Endothelial cell of umbilical vein (primary cell): ENCODE measurements around the gene CTLA4. TPM values are rescaled to one million over a fixed set of nuclear protein-coding genes. Genes with fewer than 3 reads are reported as not detected.

Experiments used
- BruUV-seq: library from RNA; stranded (reverse); fragments of 400-500 nt; replicated peaks from 2 replicates; lab custom pipeline; 2021; lab: Mats Ljungman, UMichigan
- CTCF ChIA-PET: fragments of 300-600, 350-600 bp; sonication (Branson Sonifier 250); formaldehyde crosslinking; loops from one replicate; lab custom pipeline; 2021; ENCODE audit warnings: antibody characterized with exemption, inconsistent platforms; lab: Charles Lee
- POLR2A ChIA-PET: fragments of 300-600, 350-600 bp; sonication (Branson Sonifier 250); formaldehyde crosslinking; loops from one replicate; lab custom pipeline; 2021; ENCODE audit warnings: antibody characterized with exemption, inconsistent platforms; lab: Charles Lee
- DNase-seq: peaks from one replicate; pipeline ENCODE4 v3.0.0-alpha.2; 2011; ENCODE audit warnings: low read depth, low spot score
- FAIRE-seq: peaks from 2 replicates; lab custom pipeline; 2011; peaks lifted over from hg19 to GRCh38; lab: Jason Lieb, UNC
- H2AFZ ChIP-seq: 2 replicates; pipeline ENCODE4 v1.6.0; 2012; ENCODE audit warnings: low read depth, low read length, control low read depth, inconsistent platforms
- H3K27ac ChIP-seq: 2 replicates; pipeline ENCODE4 v1.5.1; 2011; ENCODE audit warnings: low read depth, mild to moderate bottlenecking, control low read depth, low read length, moderate library complexity; ENCODE audit not compliant: insufficient read depth
- H3K27me3 ChIP-seq, 2 experiments: 2 replicates each; pipeline versions ENCODE4 v1.6.0 to v1.6.1; 2011; ENCODE audit warnings: low read length in 2 of 2, mixed read lengths in 1 of 2; ENCODE audit not compliant: control insufficient read depth in 2 of 2, insufficient read depth in 2 of 2
- H3K36me3 ChIP-seq, 2 experiments: 2 replicates in 1 of 2; 3 replicates in 1 of 2; pipeline ENCODE4 v1.5.1; 2011; ENCODE audit warnings: low read length in 2 of 2, mild to moderate bottlenecking in 1 of 2, moderate library complexity in 1 of 2; ENCODE audit not compliant: control insufficient read depth in 2 of 2, insufficient read depth in 2 of 2; ENCODE audit errors: extremely low read depth in 1 of 2
- H3K4me1 ChIP-seq: 3 replicates; pipeline ENCODE4 v1.5.1; 2011; ENCODE audit warnings: mild to moderate bottlenecking, low read length; ENCODE audit not compliant: control insufficient read depth, insufficient read depth; ENCODE audit errors: extremely low read depth
- H3K4me2 ChIP-seq: 2 replicates; pipeline ENCODE4 v1.6.1; 2011; ENCODE audit warnings: low read length, control low read depth, mixed read lengths; ENCODE audit not compliant: insufficient read depth
- H3K4me3 ChIP-seq, 3 experiments: fragments of 200-600 bp in 1 of 3; sonication (generic), shearing (Covaris generic) in 1 of 3; replicated peaks in 1 of 3; 2 replicates each; pipeline ENCODE4 v1.5.1; 2011 to 2016; ENCODE audit warnings: control low read depth in 3 of 3, low read length in 3 of 3, mild to moderate bottlenecking in 2 of 3, inconsistent platforms in 1 of 3, low read depth in 1 of 3, moderate library complexity in 1 of 3; ENCODE audit not compliant: insufficient read depth in 1 of 3
- H3K79me2 ChIP-seq: 2 replicates; pipeline ENCODE4 v1.6.0; 2012; ENCODE audit warnings: low read length, inconsistent platforms; ENCODE audit not compliant: control insufficient read depth, insufficient read depth
- H3K9ac ChIP-seq: replicated peaks from 2 replicates; pipeline ENCODE3; 2011; ENCODE audit warnings: low read length, control low read depth; ENCODE audit not compliant: insufficient read depth; ENCODE audit errors: extremely low read depth
- H3K9me1 ChIP-seq: replicated peaks from 3 replicates; pipeline ENCODE4 v1.6.0; 2011; ENCODE audit warnings: mild to moderate bottlenecking, low read length; ENCODE audit not compliant: control insufficient read depth, insufficient read depth; ENCODE audit errors: extremely low read depth
- H3K9me3 ChIP-seq: replicated peaks from 2 replicates; pipeline ENCODE4 v1.5.1; 2012; ENCODE audit warnings: low read length, inconsistent platforms; ENCODE audit not compliant: control insufficient read depth, insufficient read depth
- H4K20me1 ChIP-seq: replicated peaks from 2 replicates; pipeline ENCODE3; 2011; ENCODE audit warnings: mild to moderate bottlenecking, low read length; ENCODE audit not compliant: control insufficient read depth, insufficient read depth; ENCODE audit errors: extremely low read depth
- EZH2 ChIP-seq: IDR thresholded peaks from 2 replicates; pipeline ENCODE4 v1.6.1; 2012; ENCODE audit warnings: borderline replicate concordance, low read depth, mild to moderate bottlenecking, moderate library complexity, low read length, inconsistent platforms; ENCODE audit not compliant: severe bottlenecking
- FOS ChIP-seq: IDR thresholded peaks from 2 replicates; pipeline ENCODE4 v1.6.1; 2011; ENCODE audit warnings: mild to moderate bottlenecking, low read length, moderate library complexity, borderline replicate concordance; ENCODE audit not compliant: insufficient read depth
- GATA2 ChIP-seq: IDR thresholded peaks from 2 replicates; pipeline ENCODE4 v1.7.0; 2011; ENCODE audit warnings: low read depth, mild to moderate bottlenecking, moderate library complexity, mixed read lengths, low read length; ENCODE audit not compliant: insufficient read length, insufficient read depth
- JUN ChIP-seq: IDR thresholded peaks from 2 replicates; pipeline ENCODE4 v1.6.1; 2011; ENCODE audit warnings: borderline replicate concordance, low read depth; ENCODE audit not compliant: insufficient read length, insufficient read depth
- MYC ChIP-seq: IDR thresholded peaks from one replicate; pipeline ENCODE4 v1.6.1; 2011; ENCODE audit warnings: mild to moderate bottlenecking, low read depth, low read length
- POLR2A ChIP-seq: IDR thresholded peaks from 2 replicates; pipeline ENCODE4 v1.6.1; 2012; ENCODE audit warnings: low read depth, mild to moderate bottlenecking, control low read depth, low read length
- POLR2AphosphoS5 ChIP-seq: IDR thresholded peaks from 2 replicates; pipeline ENCODE4 v1.6.1; 2012; ENCODE audit warnings: low read depth, mild to moderate bottlenecking, control low read depth, low read length, moderate library complexity; ENCODE audit not compliant: insufficient read depth
- dilution Hi-C: fragments of 300-500 bp; cut with MboI; formaldehyde crosslinking; loops from one replicate; pipeline ENCODE4 v1.15.0; 2019; ENCODE audit warnings: low sequenced_read_pairs; ENCODE audit not compliant: extremely low pct_ligation_motif_present
- intact Hi-C: fragments of 100-400 bp; cut with micrococcal nuclease; formaldehyde crosslinking; loops from one replicate; pipeline ENCODE4 v1.10.0; 2022
- polyA plus RNA-seq, 4 experiments: library from polyadenylated mRNA; depleted of rRNA in 3 of 4; stranded (reverse) in 3 of 4; unstranded in 1 of 4; fragments of >200 nt; gene quantifications; 2 replicates each; pipeline versions ENCODE4 v1.2.1 to v1.2.3, GENCODE V29; 2011 to 2012; ENCODE audit warnings: missing spikeins in 1 of 4
- total RNA-seq: library from RNA; stranded (reverse); gene quantifications from 2 replicates; pipeline ENCODE4 v1.2.3, GENCODE V29; 2021
- TF ChIP-seq, protein P1 (sequence below): IDR thresholded peaks from 2 replicates; pipeline ENCODE4 v1.6.1; 2011; ENCODE audit not compliant: insufficient read depth, insufficient read length

Gene CTLA4
- total and polyA plus RNA-seq, 2 donors (not counting 3 experiments of a cell fraction or from before 2014, with no cell fraction given): not detected

DNA sequence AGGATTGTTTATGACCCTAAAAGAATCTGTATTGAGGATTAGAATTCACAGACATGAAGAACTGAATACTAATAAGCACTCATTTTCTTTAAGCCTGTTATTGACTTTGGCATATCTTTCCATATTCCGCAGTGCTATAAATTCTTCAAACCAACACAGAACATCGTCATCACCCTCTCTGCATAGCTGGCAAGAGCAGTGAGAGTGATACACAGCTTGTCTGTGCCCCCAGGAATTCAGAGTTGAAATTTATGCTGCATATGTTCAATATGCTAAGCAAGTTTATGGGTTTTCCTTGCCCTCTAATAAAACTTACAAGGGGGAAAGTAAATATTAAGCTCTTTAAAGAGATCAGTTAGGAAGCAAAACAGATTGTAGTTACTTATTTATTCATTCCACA, 32.7 kb downstream of the CTLA4 start:
- FAIRE-seq (no peak), DNase-seq (no peak)
- Histone ChIP-seq H3K4me2 (no peak overlapping the region), H3K27ac (no peak overlapping the region), H3K9me3 (no peaks in the 10 kb centered on the region), H3K79me2 (no peaks in the 10 kb centered on the region), H2AFZ (no peak overlapping the region), H3K9me1 (no peaks in the 10 kb centered on the region), H4K20me1 (no peaks in the 10 kb centered on the region), H3K27me3 (peaks cover 6 to 9% of the 10 kb centered on the region in 2 experiments), H3K4me3 (no peak overlapping the region), H3K9ac (no peak overlapping the region), H3K4me1 (no peaks in the 10 kb centered on the region), H3K36me3 (no peaks in the 10 kb centered on the region)
- no TSS peak for BruUV-seq
- dilution Hi-C loops: no loop called here
- no peak for TF ChIP-seq POLR2A
- no peak for TF ChIP-seq GATA2
- TF ChIP-seq MYC: no peak
- no peak for TF ChIP-seq POLR2AphosphoS5
- no peak for TF ChIP-seq EZH2
- TF ChIP-seq, protein P1, sequence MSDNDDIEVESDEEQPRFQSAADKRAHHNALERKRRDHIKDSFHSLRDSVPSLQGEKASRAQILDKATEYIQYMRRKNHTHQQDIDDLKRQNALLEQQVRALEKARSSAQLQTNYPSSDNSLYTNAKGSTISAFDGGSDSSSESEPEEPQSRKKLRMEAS: no peak
- intact Hi-C loops: no loop called here
- ChIA-PET POLR2A (no interaction called here), CTCF (interaction anchor here (1.4 to 1.6 kb wide), 2 partner anchors 9 to 20 kb away, joined by 3 to 8 read pairs; no protein-coding TSS in a partner anchor)

DNA sequence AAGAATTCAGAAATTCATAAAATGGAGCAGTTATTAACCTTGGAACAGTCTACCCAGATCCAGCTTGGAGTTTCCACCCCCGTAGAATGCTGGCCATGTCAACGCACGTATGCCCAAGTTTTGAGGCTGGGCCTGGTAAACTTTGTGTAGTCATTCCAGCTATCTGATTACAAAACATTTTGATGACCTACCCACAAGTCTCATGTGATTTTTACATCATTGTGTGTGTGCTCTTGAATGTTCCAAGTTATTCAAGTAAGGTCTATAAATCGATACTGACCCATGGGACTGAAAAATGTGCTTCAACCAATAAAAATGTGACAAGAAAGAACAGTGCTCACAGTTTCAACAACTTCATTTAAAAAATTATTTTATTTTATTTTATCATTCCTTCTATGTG, 36.5 kb downstream of the CTLA4 start:
- no peaks in the 10 kb centered on the region for H3K9me3 ChIP-seq
- H3K9ac ChIP-seq: no peak overlapping the region
- peaks cover 0 to 2% of the 10 kb centered on the region in 2 experiments for H3K27me3 ChIP-seq
- no TSS peak for BruUV-seq
- H3K4me2 ChIP-seq: no peak overlapping the region
- dilution Hi-C loops: no loop called here
- peaks cover 2% of the 10 kb centered on the region for H3K4me1 ChIP-seq
- H4K20me1 ChIP-seq: no peaks in the 10 kb centered on the region
- no peak overlapping the region for H3K27ac ChIP-seq
- no peak overlapping the region for H3K4me3 ChIP-seq
- TF ChIP-seq FOS (no peak), GATA2 (no peak), EZH2 (no peak), MYC (no peak), JUN (no peak), POLR2AphosphoS5 (no peak)
- TF ChIP-seq, protein P1: no peak
- DNase-seq (no peak), FAIRE-seq (no peak)
- ChIA-PET POLR2A (no interaction called here), CTCF (no interaction called here)
- no peaks in the 10 kb centered on the region for H3K9me1 ChIP-seq
- H3K36me3 ChIP-seq: no peaks in the 10 kb centered on the region
- intact Hi-C loops: no loop called here
- no peaks in the 10 kb centered on the region for H3K79me2 ChIP-seq
- no peak overlapping the region for H2AFZ ChIP-seq
